Measurements from ENCODE around the gene SEMA7A.
"Not testable (repeated sequence)": the region's sequence is repeated elsewhere in the genome, so short reads cannot be mapped to it uniquely, and the experiment has no call there.

SEMA7A gene

DNA sequence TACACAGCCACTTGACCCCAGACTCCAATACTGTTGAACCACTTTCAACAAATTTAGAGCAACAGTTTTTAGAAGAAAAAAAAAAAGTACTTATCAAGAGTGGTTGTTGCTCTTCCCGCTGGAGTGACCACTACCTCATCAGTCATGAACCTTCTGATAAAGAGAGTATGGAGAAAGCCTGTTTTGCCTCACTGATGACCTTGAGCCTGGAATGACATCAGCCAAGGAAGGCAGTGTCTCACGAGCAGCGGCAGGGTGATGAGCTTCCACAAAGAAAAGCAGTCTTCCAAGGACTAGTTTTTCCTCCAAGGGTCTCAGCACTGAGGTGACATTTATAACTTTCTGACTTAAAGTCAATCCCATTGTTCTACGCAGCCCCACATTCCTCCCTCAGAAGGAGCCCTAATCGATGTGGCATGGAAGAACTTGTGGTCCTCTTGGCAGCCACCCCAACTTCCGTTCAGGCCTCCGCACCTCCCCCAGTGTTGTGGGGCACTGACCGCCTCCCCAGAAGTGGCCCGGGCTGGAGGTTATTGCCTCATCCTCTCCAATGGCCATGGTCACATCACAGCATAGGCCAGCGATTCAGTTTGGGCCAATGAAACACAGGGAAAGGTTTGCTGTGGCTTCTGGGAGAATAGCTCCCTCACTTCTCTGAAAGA lies 64.5 kb downstream of the SEMA7A start:
- no peak for DNase-seq (ENCODE audit: low read depth, low spot score)
- H3K4me3 ChIP-seq (ENCODE audit: low read length): no peak overlapping the region
- H3K9me3 ChIP-seq (ENCODE audit: control insufficient read depth, insufficient read depth, low read length): no peaks in the 10 kb centered on the region
- H3K27ac ChIP-seq (ENCODE audit: low read length): no peak overlapping the region
- peaks cover 2% of the 10 kb centered on the region; the same call in 1 of the 2 replicates for H3K4me1 ChIP-seq (ENCODE audit: control insufficient read depth, insufficient read depth, low read length)
- no peaks in the 10 kb centered on the region for H3K27me3 ChIP-seq (ENCODE audit: control insufficient read depth, insufficient read depth, low read length)
- no peaks in the 10 kb centered on the region for H3K36me3 ChIP-seq (ENCODE audit: control insufficient read depth, insufficient read depth, low read length)
- WGBS (ENCODE audit: insufficient coverage, insufficient read length): no CpG with 5 or more reads among the region's 10 CpGs

DNA sequence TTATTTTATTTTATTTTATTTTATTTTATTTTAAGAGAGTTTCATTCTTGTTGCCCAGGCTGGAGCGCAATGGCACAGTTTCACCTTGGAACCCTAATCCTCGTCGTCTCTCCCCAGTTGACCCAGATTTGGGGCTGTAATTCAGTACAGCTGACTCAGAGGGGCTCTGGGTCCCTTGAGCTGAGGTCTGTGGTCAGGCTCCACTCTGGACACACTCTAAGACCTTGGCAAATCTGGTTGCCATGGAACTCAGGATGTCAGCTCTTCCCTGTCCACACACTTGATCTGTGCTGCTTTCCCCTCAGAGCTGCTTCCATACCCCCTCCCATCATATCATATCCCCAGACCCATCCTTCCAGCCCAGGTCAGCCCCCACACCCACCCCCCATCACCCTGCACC lies 65.6 kb downstream of the SEMA7A start:
- no peak for DNase-seq (ENCODE audit: low read depth, low spot score)
- no peak overlapping the region for H3K4me3 ChIP-seq (ENCODE audit: low read length)
- WGBS (ENCODE audit: insufficient coverage, insufficient read length): no CpG with 5 or more reads among the region's 3 CpGs
- H3K27ac ChIP-seq (ENCODE audit: low read length): no peak overlapping the region
- H3K9me3 ChIP-seq (ENCODE audit: control insufficient read depth, insufficient read depth, low read length): no peaks in the 10 kb centered on the region
- H3K27me3 ChIP-seq (ENCODE audit: control insufficient read depth, insufficient read depth, low read length): no peaks in the 10 kb centered on the region
- H3K4me1 ChIP-seq (ENCODE audit: control insufficient read depth, insufficient read depth, low read length): peaks cover 3% of the 10 kb centered on the region; the same call in 1 of the 2 replicates
- H3K36me3 ChIP-seq (ENCODE audit: control insufficient read depth, insufficient read depth, low read length): no peaks in the 10 kb centered on the region

DNA sequence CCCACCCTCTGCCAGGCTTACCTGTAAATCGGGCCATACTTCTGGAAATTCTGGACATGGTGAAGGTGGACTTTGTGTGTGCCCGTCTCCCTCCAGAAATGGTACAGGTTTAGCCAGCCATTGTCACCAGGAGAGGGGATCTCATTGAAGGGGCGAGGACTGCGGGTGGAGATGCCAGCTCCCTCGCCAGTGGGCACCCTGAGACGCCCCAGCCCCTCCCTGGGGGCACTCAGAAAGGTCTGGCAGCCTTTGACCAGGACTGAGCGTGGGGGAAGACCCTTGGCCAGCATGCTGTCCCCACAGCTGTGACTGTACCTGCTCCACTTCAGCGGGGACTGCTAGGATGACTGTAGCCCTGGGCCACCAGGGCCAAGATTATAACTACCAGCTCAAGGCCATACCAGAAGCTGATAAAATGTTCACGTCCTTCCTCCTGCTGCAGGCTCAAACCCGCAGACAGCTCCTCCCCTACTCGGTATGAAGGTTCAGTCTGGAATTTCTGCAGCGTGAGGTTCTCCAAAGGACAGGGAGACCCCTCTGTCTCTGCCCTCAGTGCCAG lies 66.4 kb downstream of the SEMA7A start, which contains the start of gene CYP11A1:
CYP11A1 (minus strand) TSS at position 351 of the 559 bp plus-strand sequence; CDS start at position 290, 61 bp downstream.
- no peak for DNase-seq (ENCODE audit: low read depth, low spot score)
- H3K36me3 ChIP-seq (ENCODE audit: control insufficient read depth, insufficient read depth, low read length): no peaks in the 10 kb centered on the region
- no peaks in the 10 kb centered on the region for H3K27me3 ChIP-seq (ENCODE audit: control insufficient read depth, insufficient read depth, low read length)
- no peak within 1 kb of the TSS for H3K27ac ChIP-seq (ENCODE audit: low read length)
- H3K4me1 ChIP-seq (ENCODE audit: control insufficient read depth, insufficient read depth, low read length): peaks cover 3% of the 10 kb centered on the region; the same call in 1 of the 2 replicates
- no peak within 1 kb of the TSS for H3K4me3 ChIP-seq (ENCODE audit: low read length)
- WGBS (ENCODE audit: insufficient coverage, insufficient read length): no CpG with 5 or more reads among the region's 12 CpGs
- no peaks in the 10 kb centered on the region for H3K9me3 ChIP-seq (ENCODE audit: control insufficient read depth, insufficient read depth, low read length)

DNA sequence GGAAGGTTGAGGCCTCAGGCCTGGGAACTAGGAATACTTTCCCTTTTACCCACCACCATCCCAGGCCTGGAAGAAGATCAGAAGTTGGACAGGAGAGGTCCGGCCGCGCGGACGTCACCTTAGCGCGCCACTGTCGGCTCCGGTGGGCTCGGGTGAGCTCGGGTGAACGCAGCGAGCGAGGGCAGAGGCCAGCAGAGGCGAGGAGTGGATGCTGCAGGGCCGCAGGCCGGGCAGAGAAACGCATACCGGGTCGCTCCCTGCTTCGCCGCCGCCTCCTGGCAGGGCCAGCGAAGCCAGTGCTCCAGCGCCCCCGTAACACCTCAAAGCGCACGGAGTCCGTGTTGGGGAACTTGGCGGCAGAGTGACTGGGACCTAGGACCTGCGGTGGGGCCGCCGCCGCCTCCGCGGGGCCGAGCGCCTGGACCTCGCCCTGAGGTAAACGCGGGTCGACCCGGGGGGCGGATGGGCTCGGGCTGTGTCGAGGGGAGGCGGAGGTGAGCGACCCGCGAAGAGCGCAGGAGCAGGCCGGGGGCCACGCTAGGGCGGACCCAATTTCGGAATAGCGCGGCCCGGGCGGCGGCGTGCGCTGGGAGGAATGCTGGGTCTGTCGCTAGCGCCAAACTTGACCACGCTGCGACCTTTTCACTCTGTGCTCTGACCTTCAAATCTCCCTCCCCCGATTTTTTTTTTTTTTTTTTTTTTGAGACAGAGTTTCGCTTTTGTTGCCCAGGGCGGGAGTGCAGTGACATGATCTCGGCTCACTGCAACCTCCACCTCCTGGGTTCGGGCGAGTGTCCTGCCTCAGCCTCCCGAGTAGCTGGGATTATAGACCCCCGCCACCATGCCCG lies 67.9 kb downstream of the SEMA7A start:
- no peaks in the 10 kb centered on the region for H3K36me3 ChIP-seq (ENCODE audit: control insufficient read depth, insufficient read depth, low read length)
- no peaks in the 10 kb centered on the region for H3K9me3 ChIP-seq (ENCODE audit: control insufficient read depth, insufficient read depth, low read length)
- WGBS (ENCODE audit: insufficient coverage, insufficient read length): no CpG with 5 or more reads among the region's 75 CpGs
- no peak overlapping the region for H3K27ac ChIP-seq (ENCODE audit: low read length)
- H3K27me3 ChIP-seq (ENCODE audit: control insufficient read depth, insufficient read depth, low read length): no peaks in the 10 kb centered on the region
- H3K4me1 ChIP-seq (ENCODE audit: control insufficient read depth, insufficient read depth, low read length): peaks cover 3% of the 10 kb centered on the region; the same call in 1 of the 2 replicates
- peak overlapping the region; percentile 51; the same call in 1 of the 2 replicates for H3K4me3 ChIP-seq (ENCODE audit: low read length)
- DNase-seq (ENCODE audit: low read depth, low spot score): no peak

DNA sequence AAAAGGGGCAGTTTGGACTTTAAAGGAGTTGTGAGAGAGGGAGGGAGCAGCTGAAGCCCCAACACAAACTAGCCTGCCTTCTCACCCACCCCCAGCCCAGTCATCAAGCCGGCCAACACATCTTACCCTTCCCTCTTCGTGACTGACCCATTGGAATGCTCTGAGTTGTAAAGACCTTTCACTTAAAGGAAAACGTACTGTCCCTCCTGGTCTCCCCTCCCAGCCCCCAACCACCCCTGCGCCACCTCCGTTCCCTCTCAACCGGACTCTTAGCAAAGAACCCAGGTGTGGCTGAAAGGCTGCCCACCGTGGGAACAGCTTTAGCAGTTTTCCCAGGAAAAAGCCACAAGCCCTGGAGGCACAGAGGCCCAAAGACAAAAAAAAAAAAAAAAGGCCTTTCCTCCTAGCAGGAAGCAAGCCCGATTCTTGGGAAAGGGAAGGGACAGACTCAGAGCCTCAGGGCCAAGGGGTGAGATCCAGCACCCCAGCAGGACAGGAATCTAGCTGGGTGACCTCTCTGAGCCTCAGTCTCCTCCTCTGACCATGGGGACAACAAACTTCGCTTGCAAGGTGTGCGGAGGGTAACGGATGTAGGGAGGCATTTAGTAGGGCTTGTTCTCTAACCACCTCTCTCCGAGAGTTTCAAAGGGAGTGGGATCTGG lies 68.7 kb downstream of the SEMA7A start:
- H3K36me3 ChIP-seq (ENCODE audit: control insufficient read depth, insufficient read depth, low read length): no peaks in the 10 kb centered on the region
- DNase-seq (ENCODE audit: low read depth, low spot score): no peak
- peaks cover 3% of the 10 kb centered on the region for H3K4me1 ChIP-seq (ENCODE audit: control insufficient read depth, insufficient read depth, low read length)
- H3K4me3 ChIP-seq (ENCODE audit: low read length): no peak overlapping the region; the same call in 1 of the 2 replicates
- no peaks in the 10 kb centered on the region for H3K27me3 ChIP-seq (ENCODE audit: control insufficient read depth, insufficient read depth, low read length)
- no peaks in the 10 kb centered on the region for H3K9me3 ChIP-seq (ENCODE audit: control insufficient read depth, insufficient read depth, low read length)
- WGBS (ENCODE audit: insufficient coverage, insufficient read length): no CpG with 5 or more reads among the region's 12 CpGs
- H3K27ac ChIP-seq (ENCODE audit: low read length): no peak overlapping the region

DNA sequence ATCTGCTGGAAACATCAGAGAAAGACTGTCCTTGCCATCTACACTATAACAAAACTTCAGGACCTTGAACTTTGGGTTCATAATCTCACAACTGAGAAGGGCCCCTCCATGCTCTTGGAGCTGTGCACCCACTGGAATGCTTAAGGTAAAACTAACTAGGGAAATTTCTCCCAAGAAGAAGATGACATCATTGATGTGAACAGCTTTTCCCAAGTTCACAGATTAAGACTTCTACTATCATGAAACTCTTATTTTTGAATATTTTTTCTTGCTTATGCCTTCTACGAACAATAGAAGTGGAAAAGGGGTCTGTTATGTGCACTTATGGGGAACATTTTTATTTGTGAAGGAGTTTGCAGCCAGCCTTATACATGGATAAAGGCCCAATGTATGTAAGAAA lies 71.3 kb downstream of the SEMA7A start:
- whole genome bisulfite sequencing (ENCODE audit: insufficient coverage, insufficient read length): no CpG with 5 or more reads among the region's 1 CpG
- H3K4me3 ChIP-seq (ENCODE audit: low read length): no peak overlapping the region
- DNase-seq (ENCODE audit: low read depth, low spot score): no peak

DNA sequence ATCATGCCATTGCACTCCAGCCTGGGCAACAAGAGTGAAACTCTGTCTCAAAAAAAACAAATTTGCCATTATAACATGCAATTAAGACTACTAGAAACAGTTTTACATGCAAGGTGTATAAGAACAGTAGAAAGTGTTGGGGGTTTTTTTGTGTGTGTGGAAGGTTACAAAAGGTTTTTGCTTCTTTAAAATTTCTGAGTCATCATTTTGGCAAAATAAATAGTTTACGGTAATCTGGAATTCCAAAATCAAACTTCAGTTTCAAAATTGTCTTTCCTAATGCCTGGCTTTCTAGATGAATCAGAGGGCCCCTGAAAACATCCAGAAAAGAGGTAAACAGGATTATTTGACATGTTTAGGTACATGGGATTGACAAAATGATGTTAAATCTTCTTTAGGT lies 72.9 kb downstream of the SEMA7A start:
- H3K4me3 ChIP-seq (ENCODE audit: low read length); H3K27ac ChIP-seq (ENCODE audit: low read length); H3K36me3 ChIP-seq (ENCODE audit: control insufficient read depth, insufficient read depth, low read length); DNase-seq (ENCODE audit: low read depth, low spot score); H3K27me3 ChIP-seq (ENCODE audit: control insufficient read depth, insufficient read depth, low read length); H3K9me3 ChIP-seq (ENCODE audit: control insufficient read depth, insufficient read depth, low read length); H3K4me1 ChIP-seq (ENCODE audit: control insufficient read depth, insufficient read depth, low read length): not testable (repeated sequence)
- WGBS (ENCODE audit: insufficient coverage, insufficient read length): no CpG with 5 or more reads among the region's 1 CpG

More for the DNA sequence above, 71.3 kb downstream of the SEMA7A start:
- no peaks in the 10 kb centered on the region for H3K27me3 ChIP-seq (ENCODE audit: control insufficient read depth, insufficient read depth, low read length)
- H3K27ac ChIP-seq (ENCODE audit: low read length): no peak overlapping the region
- peaks cover 5% of the 10 kb centered on the region for H3K4me1 ChIP-seq (ENCODE audit: control insufficient read depth, insufficient read depth, low read length)
- H3K9me3 ChIP-seq (ENCODE audit: control insufficient read depth, insufficient read depth, low read length): no peaks in the 10 kb centered on the region
- no peaks in the 10 kb centered on the region for H3K36me3 ChIP-seq (ENCODE audit: control insufficient read depth, insufficient read depth, low read length)

DNA sequence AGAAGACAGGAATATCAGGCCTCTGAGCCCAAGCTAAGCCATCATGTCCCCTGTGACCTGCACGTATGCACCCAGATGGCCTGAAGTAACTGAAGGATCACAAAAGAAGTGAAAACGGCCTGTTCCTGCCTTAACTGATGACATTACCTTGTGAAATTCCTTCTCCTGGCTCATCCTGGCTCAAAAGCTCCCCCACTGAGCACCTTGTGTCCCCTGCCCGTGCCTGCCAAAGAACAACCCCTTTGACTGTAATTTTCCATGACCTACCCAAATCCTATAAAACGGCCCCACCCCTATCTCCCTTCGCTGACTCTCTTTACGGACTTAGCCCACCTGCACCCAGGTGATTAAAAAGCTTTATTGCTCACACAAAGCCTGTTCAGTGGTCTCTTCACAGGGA lies 74.4 kb downstream of the SEMA7A start:
- not testable (repeated sequence) for H3K9me3 ChIP-seq (ENCODE audit: control insufficient read depth, insufficient read depth, low read length); H3K36me3 ChIP-seq (ENCODE audit: control insufficient read depth, insufficient read depth, low read length); H3K27me3 ChIP-seq (ENCODE audit: control insufficient read depth, insufficient read depth, low read length); H3K4me3 ChIP-seq (ENCODE audit: low read length); H3K27ac ChIP-seq (ENCODE audit: low read length); H3K4me1 ChIP-seq (ENCODE audit: control insufficient read depth, insufficient read depth, low read length); DNase-seq (ENCODE audit: low read depth, low spot score)
- no CpG with 5 or more reads among the region's 6 CpGs for WGBS (ENCODE audit: insufficient coverage, insufficient read length)
